HG02759 (cell line): ENCODE data around the gene ELMOD1.

Source experiments
- ATAC-seq: cut with Tn5 transposase; IDR thresholded peaks from one replicate; pipeline ENCODE4 v1.9.1; 2021; ENCODE audit warnings: mild to moderate bottlenecking, moderate library complexity; ENCODE audit not compliant: unreplicated experiment

Gene ELMOD1

DNA sequence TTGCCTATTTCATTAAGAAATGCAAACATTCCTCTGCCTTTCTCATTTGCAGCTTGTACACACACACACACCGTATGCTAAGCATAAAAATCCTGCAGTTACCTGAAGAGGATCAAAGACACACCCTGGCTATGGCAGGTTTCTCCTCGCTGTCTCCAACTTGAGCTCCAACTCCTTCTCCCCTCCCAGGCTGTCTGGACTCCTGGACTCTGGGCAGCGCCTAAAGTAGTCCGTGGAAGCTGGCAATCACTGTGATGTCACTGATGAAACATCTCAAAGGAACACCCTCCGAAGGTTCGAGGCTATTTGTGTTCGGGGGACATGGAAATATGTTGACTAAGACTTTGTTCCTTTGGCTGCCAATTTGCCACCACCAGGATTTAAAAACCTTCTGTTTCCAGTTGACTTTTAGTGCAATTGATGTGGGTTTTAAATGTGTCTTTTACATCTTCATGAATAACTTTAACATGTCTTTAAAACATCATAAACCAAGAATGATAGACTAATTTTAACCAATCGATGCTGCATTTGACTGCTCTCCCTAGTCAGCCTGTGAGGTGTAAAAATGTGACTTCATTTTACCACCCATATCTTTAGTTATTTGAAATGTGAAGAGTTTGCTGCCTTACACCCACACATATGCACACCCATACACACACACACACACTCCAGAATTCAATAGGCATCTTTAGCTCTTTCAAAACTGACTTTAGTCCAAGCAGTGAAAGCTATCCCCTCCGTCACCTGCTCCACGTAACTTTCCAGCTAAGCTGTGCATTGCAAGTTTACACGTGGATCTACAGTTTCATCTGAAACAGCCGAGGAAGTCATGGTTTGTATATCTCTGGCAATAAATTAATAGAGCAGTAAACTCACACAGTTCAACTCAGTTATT lies 121.2 kb downstream of the ELMOD1 start, which contains the start of gene SLN:
Gene SLN (minus strand): TSS at position 196 of the 895 bp plus-strand sequence.
- ATAC-seq: no peak

DNA sequence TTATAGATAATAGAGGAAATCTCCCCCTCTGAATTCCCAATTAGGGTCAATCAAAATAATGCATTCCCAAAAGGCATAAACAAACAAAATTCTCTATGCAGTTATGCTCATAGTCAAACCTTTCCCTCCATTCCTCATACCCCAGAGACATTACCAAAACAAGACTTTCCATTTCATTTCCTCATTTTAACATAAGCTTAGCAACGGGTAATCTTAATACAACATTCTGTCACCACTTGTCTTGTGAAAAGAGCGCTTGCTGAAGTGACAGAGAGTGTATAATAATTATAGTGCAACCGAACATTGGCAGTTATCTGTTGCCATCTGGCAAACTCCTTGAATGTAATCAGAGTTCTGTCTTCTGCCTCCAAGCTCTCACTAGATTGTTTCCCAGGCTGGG lies 122.1 kb downstream of the ELMOD1 start:
- ATAC-seq: no peak
